GM19467 (cell line): ENCODE results near the gene FZD7.

Source experiments
- ATAC-seq: cut with Tn5 transposase; IDR thresholded peaks from one replicate; pipeline ENCODE4 v1.9.1; 2021; ENCODE audit warnings: mild to moderate bottlenecking, moderate library complexity; ENCODE audit not compliant: unreplicated experiment

FZD7 gene

GRCh38 chr2:202035941-202036372 lies 2.3 kb downstream of the FZD7 start:
- ATAC-seq, result no peak

- ATAC-seq, result no peak
These were observed 3.0 kb downstream of the FZD7 start for GRCh38 chr2:202036601-202037037.

- ATAC-seq, result no peak
These were observed 3.4 kb downstream of the FZD7 start for GRCh38 chr2:202037086-202037485.

- ATAC-seq, result no peak
These were observed 5.0 kb downstream of the FZD7 start for GRCh38 chr2:202038471-202039277.

- ATAC-seq, result no peak
These were observed 5.8 kb downstream of the FZD7 start for GRCh38 chr2:202039278-202040078.

- no peak for ATAC-seq
These were observed 6.6 kb downstream of the FZD7 start for GRCh38 chr2:202040079-202040844.

GRCh38 chr2:202042444-202042843 lies 8.8 kb downstream of the FZD7 start:
- ATAC-seq, result no peak

- no peak for ATAC-seq
These were observed 9.8 kb downstream of the FZD7 start for GRCh38 chr2:202043475-202043874.

- ATAC-seq, result no peak
These were observed 11.1 kb downstream of the FZD7 start for GRCh38 chr2:202044777-202045176.

GRCh38 chr2:202046572-202046971 lies 12.9 kb downstream of the FZD7 start:
- ATAC-seq, result no peak

- ATAC-seq, result no peak
These were observed 15.6 kb downstream of the FZD7 start for GRCh38 chr2:202049092-202049728.

GRCh38 chr2:202049840-202050239 lies 16.2 kb downstream of the FZD7 start:
- no peak for ATAC-seq

- ATAC-seq, result no peak
These were observed 17.0 kb downstream of the FZD7 start for GRCh38 chr2:202050652-202051051.

- no peak for ATAC-seq
These were observed 18.0 kb downstream of the FZD7 start for GRCh38 chr2:202051499-202052161.

- no peak for ATAC-seq
These were observed 18.6 kb downstream of the FZD7 start for GRCh38 chr2:202052235-202052634.

GRCh38 chr2:202054679-202055078 lies 21.0 kb downstream of the FZD7 start:
- ATAC-seq, result no peak

GRCh38 chr2:202056611-202057010 lies 23.0 kb downstream of the FZD7 start:
- ATAC-seq, result no peak

GRCh38 chr2:202060218-202060617 lies 26.6 kb downstream of the FZD7 start:
- ATAC-seq, result no peak

GRCh38 chr2:202061695-202062094 lies 28.0 kb downstream of the FZD7 start:
- no peak for ATAC-seq

- ATAC-seq, result no peak
These were observed 30.7 kb downstream of the FZD7 start for GRCh38 chr2:202064171-202064880.
